NCI-H526 treated with DMSO at 0.1 percent for 48 hours (cell line): ENCODE data around the gene GLB1L3.
"Not testable (repeated sequence)": the region's sequence is repeated elsewhere in the genome, so short reads cannot be mapped to it uniquely, and the experiment has no call there.

Experiments
- DNase-seq: peaks from one replicate; lab custom pipeline; 2025; lab: John Stamatoyannopoulos, UW

GLB1L3 gene

DNA sequence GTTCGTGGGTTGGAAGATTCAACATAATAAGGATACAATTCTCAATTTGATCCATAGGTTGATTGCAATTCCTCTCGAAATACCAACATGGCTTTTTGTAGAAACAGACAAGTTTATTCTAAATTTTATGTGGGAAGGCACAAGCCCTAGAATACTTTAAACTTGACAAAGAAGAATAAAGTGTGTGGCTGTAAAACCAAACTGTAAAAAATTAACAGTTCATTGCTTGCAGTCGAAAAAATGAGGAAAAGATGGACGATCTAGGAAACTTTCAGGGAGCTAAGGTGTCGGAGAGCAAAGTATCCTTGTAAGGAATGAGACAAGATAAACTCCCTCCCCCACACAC, 1.0 kb upstream of the GLB1L3 start:
- no peak for DNase-seq

DNA sequence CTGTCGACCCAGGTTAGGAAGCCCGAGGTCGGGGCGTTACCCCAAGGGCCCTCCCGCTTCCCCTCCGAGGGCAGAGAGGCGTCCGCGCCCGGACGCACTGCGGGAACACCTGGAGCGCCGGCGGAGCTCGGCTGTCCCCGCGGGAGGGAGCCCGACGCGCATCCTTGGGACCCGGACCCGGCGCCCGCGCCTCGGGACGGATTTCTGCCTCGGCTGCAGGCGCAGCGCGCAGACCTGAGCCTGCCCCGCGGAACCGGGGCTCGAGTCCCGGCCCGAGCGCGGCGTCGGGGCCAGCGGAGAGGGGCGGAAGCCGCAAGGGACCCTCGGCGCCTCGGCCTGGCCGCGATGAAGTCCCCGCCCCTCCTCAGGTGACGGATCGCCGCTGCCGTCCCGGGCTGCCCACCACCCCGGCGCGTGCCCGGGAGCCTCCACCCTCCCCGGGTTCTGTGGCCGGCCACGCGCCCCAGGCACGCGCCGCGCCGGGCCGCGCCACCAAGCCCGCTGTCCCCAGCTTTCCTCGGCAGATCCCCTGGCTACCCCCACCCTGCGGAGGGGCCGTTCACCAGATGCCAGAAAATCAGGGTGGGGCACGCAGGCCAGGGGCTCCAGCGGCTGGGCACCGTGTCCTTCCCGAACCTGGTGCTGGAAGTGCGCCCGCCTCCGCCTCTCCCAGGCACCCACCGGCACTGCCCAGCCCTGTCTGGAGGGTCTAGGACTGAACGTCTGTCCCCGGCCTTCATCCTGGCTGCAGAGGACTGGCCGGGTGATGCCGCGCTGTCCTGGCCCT, 410 bp downstream of the GLB1L3 start:
- no peak for DNase-seq

DNA sequence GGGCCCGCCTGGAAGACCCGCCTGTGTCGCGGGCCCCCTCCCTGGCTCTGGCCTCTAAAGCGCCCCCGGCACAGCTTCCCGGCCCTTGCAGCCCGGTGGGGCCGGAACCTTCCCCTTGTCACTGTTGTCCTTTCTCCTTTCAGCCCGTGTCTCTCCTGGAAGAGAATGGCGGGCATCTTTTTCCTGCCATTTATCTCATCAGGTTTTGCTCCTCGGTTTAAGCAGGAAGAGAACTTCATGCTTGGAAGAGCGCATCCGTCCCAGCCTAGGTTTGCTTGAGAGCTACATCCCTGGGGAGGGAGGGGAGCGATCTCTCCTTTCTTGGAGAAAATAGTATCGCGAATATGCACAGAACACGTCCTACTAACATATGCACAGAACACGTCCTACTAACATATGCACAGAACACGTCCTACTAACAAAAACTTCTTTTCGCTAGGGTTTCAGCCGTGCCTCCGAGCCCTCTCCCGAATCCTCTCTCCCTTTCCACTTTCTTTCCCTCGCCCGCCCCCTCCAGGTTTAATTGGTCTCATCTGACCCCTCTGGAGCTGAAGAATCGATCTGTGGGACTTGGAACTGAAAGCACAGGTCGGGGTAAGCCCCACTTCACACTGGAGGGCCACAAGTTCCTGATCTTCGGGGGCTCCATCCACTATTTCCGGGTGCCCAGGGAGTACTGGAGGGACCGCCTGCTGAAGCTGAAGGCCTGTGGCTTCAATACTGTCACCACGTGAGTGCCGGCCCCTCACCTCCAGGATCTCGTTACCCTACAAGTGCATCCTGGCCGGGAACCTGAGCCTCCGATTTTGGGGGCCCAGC, 1.2 kb downstream of the GLB1L3 start:
- DNase-seq, result no peak

- DNase-seq, result no peak
Observed at GRCh38 chr11:134278356-134278755, 2.2 kb downstream of the GLB1L3 start.

DNA sequence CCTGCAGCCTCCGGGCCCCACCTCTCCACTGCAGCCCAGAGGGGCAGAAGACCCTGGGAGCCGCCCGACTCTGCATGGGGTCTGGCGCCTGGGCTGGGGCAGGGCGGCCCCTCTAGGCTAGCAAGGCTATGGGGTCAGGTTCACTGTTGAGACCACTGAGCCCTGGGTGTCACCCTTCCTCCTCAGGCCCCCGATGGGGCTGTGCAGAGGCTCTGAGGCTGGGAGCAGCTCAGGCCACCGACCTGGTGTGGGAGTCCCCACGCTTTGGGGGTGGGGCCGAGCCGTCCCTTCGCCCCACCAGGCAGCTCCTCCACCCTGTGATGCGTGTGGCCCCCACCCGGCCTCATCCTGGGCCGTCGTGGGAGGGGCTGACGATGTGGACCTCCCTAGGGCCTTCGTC, 5.5 kb downstream of the GLB1L3 start:
- not testable (repeated sequence) for DNase-seq

- DNase-seq, result no peak
Observed at GRCh38 chr11:134282121-134283045, 6.2 kb downstream of the GLB1L3 start.

DNA sequence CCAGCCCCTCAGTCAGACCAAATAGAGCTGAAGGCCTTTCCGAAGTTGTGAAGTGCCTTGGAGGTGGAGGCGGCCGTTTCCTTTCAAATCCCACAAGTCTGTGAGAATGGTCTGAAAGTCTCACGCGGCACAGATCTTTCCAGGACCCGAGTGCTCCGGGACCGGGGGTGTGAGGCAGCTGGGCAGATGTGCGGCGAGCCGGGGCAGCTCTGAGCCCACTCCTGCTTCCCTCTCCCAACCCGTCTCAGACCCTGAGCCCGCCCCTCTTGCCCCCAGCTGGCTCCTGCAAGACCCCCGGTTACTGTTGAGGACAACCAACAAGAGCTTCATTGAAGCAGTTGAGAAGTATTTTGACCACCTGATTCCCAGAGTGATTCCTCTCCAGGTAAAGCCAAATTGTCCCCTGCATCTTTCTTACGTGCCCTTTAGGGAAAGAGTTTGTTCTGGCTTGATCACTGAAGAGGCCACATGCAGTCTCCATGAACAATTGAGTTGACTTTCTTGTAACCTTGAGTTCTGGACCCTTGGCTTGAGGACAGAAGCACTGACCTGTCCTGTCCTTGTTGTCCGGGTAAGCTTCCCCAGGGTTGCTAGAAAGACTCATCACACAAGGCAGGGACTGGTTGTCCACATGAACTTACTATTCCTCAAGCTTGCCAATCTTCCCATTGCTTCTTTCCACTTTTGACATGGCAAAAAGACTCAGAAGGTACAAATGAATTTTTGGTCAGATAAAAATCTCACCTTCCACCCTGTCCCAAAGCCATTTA, 7.5 kb downstream of the GLB1L3 start:
- DNase-seq, result no peak

DNA sequence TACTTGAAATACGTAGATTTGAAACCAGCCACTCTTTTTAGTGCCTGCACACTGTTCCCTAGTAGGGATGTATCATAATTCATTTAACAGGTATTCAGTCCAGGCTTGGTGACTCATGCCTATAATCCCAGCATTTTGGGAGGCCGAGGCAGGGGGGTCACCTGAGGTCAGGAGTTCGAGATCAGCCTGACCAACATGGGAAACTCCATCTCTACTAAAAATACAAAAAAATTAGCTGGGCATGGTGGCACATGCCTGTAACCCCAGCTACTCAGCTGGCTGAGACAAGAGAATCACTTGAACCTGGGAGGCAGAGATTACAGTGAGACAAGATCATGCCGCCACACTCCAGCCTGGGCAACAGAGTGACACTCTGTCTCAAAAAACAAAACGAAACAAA, 8.2 kb downstream of the GLB1L3 start:
- not testable (repeated sequence) for DNase-seq

DNA sequence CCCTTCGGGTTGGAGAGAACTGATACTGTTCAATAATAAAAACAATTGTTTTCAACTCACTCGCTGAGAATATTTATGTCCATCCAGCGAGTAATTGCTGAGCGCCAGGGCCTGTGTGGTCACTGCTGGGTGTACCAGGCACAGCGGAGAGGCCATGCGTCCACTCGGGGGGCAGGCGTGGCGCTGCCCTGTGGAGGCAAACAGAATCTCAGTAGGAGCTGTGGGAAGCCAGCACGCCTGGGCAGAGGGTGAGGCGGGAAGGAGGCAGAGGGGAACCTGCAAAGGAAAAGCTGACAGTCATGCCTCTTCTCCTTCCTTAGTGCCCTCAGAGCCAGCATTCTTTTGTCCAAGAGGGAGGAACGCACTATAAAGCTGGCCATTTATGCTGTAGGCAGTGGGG, 11.4 kb downstream of the GLB1L3 start:
- DNase-seq, result no peak

DNA sequence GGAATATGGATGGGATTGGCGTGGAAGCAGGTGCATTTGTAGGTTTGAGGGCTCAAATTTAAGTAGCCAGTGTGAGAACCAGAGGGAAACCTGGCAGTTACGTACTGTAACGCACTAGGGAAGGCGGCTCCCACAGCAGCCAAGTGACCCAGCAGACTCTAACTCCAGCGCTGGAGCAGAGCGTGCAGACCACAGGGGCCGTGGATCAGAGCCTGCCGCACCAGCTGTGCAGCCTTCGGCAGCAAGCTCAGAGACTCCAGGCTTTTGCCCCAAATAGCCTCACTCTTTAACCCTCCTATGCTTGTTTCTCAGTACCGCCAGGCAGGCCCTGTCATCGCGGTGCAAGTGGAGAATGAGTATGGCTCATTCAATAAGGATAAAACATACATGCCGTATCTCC, 12.3 kb downstream of the GLB1L3 start:
- no peak for DNase-seq

- DNase-seq, result no peak
Observed at GRCh38 chr11:134289167-134289566, 13.0 kb downstream of the GLB1L3 start.

GRCh38 chr11:134289789-134290188, 13.6 kb downstream of the GLB1L3 start:
- no peak for DNase-seq

DNA sequence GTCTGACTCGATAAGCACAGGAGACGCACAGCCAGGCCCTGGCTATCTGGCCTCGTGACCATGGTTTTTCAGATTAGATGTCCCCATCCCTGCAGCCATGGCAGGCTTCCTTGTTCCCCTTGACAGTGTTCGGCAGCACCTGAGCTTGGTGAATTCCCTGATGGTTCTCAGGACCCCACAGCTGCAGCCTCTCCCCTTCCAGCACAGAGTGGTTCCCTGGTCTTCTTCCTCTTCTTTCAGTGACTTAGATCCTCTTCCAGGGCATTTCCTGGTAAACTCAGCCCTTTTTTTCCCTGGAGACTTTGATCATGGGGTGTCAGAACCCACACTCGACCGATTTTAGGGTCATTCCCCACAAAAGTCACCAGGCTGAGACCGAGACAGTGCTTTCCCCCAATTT, 14.5 kb downstream of the GLB1L3 start:
- no peak for DNase-seq

DNA sequence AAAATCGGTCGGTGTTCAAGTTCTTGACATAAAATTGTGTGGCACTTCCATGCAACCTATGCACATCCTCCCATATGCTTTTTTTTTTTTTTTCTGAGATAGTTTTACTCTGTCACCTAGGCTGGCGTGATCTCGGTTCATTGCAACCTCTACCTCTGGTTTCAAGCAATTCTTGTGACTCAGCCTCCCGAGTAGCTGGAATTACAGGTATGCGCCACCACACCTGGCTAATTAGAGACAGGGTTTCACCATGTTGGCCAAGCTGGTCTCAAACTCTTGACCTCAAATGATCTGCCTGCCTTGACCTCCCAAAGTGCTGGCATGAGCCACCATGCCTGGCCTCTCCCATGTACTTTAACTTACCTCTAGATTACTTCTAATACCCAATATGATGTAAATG, 15.0 kb downstream of the GLB1L3 start:
- DNase-seq, result no peak

- no peak for DNase-seq
Observed at GRCh38 chr11:134292661-134293060, 16.5 kb downstream of the GLB1L3 start.

GRCh38 chr11:134293119-134294113, 17.2 kb downstream of the GLB1L3 start:
- DNase-seq, result no peak

- no peak for DNase-seq
Observed at GRCh38 chr11:134294664-134295063, 18.5 kb downstream of the GLB1L3 start.

- DNase-seq, result no peak
Observed at GRCh38 chr11:134312223-134312622, 36.0 kb downstream of the GLB1L3 start.

DNA sequence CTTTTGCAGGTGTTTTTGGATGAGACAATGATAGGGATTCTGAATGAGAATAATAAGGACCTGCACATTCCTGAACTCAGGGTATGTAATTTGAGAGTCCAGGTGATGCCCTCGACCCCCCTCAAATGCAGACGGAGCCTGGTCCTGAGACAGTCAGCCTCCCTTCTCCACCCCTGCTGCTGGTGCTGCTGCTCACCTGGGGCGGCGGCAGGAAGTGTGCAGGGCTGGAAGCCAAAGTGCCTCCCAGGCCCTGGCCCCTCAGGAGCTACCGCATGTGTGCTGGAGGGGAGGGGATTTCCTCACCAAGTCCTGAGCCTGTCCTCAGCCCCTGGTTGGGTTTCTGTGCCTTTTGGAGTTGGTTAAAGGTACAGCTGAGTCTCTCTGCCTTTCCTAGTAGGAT, 36.6 kb downstream of the GLB1L3 start:
- no peak for DNase-seq

- DNase-seq, result no peak
Observed at GRCh38 chr11:134313379-134313778, 37.2 kb downstream of the GLB1L3 start.
